Trophoblast cell (in vitro differentiated cells and primary cell): Measurements from ENCODE around the gene LDLRAD3. TPM values are rescaled to one million over a fixed set of nuclear protein-coding genes. Genes with fewer than 3 reads are reported as not detected.

Experiments
- DNase-seq, 2 donors: peaks; one replicate each; pipeline ENCODE4 v3.0.0-alpha.2; 2016
- H2AFZ ChIP-seq: 2 replicates; pipeline ENCODE4 v1.6.1; 2013; ENCODE audit warnings: low read length, moderate library complexity, mild to moderate bottlenecking; ENCODE audit not compliant: insufficient read depth, poor library complexity
- H2AK5ac ChIP-seq: 2 replicates; pipeline ENCODE4 v1.6.1; 2013; ENCODE audit warnings: mild to moderate bottlenecking, low read length
- H2BK120ac ChIP-seq: 2 replicates; pipeline ENCODE4 v1.6.1; 2013; ENCODE audit warnings: low read length, mild to moderate bottlenecking, moderate library complexity; ENCODE audit not compliant: insufficient read depth, poor library complexity
- H2BK12ac ChIP-seq: 2 replicates; pipeline ENCODE4 v1.6.1; 2013; ENCODE audit warnings: mild to moderate bottlenecking, low read length, moderate library complexity
- H2BK5ac ChIP-seq: 2 replicates; pipeline ENCODE4 v1.6.1; 2013; ENCODE audit warnings: low read length, low read depth, moderate library complexity, mild to moderate bottlenecking; ENCODE audit not compliant: poor library complexity
- H3K14ac ChIP-seq: 2 replicates; pipeline ENCODE4 v1.6.1; 2013; ENCODE audit warnings: mild to moderate bottlenecking, low read length
- H3K18ac ChIP-seq: 2 replicates; pipeline ENCODE4 v1.6.1; 2013; ENCODE audit warnings: mild to moderate bottlenecking, low read length
- H3K23ac ChIP-seq: 2 replicates; pipeline ENCODE4 v1.6.1; 2013; ENCODE audit warnings: low read length
- H3K27ac ChIP-seq: 2 replicates; pipeline ENCODE4 v1.5.1; 2013; ENCODE audit warnings: low read depth, mild to moderate bottlenecking, inconsistent platforms, low read length, moderate library complexity
- H3K27me3 ChIP-seq: 2 replicates; pipeline ENCODE4 v1.6.1; 2013; ENCODE audit warnings: inconsistent platforms, mild to moderate bottlenecking, low read length, moderate library complexity; ENCODE audit not compliant: insufficient read depth
- H3K36me3 ChIP-seq, 2 experiments: 1 replicate in 1 of 2; 2 replicates in 1 of 2; pipeline ENCODE4 v1.6.1; 2013; ENCODE audit warnings: low read length in 2 of 2, mild to moderate bottlenecking in 2 of 2, moderate library complexity in 1 of 2; ENCODE audit not compliant: insufficient read depth in 2 of 2, control insufficient read depth in 1 of 2
- H3K4ac ChIP-seq: 2 replicates; pipeline ENCODE4 v1.6.1; 2013; ENCODE audit warnings: low read depth, mild to moderate bottlenecking, low read length, moderate library complexity
- H3K4me1 ChIP-seq, 2 experiments: 1 replicate in 1 of 2; 2 replicates in 1 of 2; pipeline ENCODE4 v1.6.1; 2013; ENCODE audit warnings: low read length in 2 of 2, mild to moderate bottlenecking in 2 of 2, moderate library complexity in 1 of 2; ENCODE audit not compliant: insufficient read depth in 2 of 2, control insufficient read depth in 1 of 2
- H3K4me2 ChIP-seq: 2 replicates; pipeline ENCODE4 v1.6.1; 2013; ENCODE audit warnings: inconsistent platforms, mild to moderate bottlenecking, low read length, moderate library complexity
- H3K4me3 ChIP-seq: 2 replicates; pipeline ENCODE4 v1.5.1; 2013; ENCODE audit warnings: mild to moderate bottlenecking, low read depth, low read length, inconsistent platforms
- H3K79me1 ChIP-seq: one replicate; pipeline ENCODE4 v1.6.1; 2013; ENCODE audit warnings: low read length
- H3K79me2 ChIP-seq: 2 replicates; pipeline ENCODE4 v1.6.1; 2013; ENCODE audit warnings: low read length, mild to moderate bottlenecking; ENCODE audit not compliant: control insufficient read depth, insufficient read depth, poor library complexity
- H3K9ac ChIP-seq: 2 replicates; pipeline ENCODE4 v1.6.1; 2013; ENCODE audit warnings: mild to moderate bottlenecking, low read length
- H3K9me3 ChIP-seq: 2 replicates; pipeline ENCODE4 v1.6.1; 2013; ENCODE audit warnings: low read depth, mild to moderate bottlenecking, control low read depth, inconsistent platforms, low read length; ENCODE audit not compliant: insufficient read depth
- H4K12ac ChIP-seq: 2 replicates; pipeline ENCODE4 v1.6.1; 2013; ENCODE audit warnings: low read depth, mild to moderate bottlenecking, low read length, moderate library complexity
- H4K8ac ChIP-seq: 2 replicates; pipeline ENCODE4 v1.6.1; 2013; ENCODE audit warnings: low read depth, mild to moderate bottlenecking, low read length, moderate library complexity
- H4K91ac ChIP-seq: one replicate; pipeline ENCODE4 v1.6.1; 2013; ENCODE audit warnings: low read depth, mild to moderate bottlenecking, low read length, moderate library complexity
- WGBS: extraction: QIAGEN DNeasy Blood & Tissue Kit; methylation state at CpG from one replicate; pipeline ENCODE4 v1.1.7; 2013; ENCODE audit warnings: missing lambda C conversion rate; ENCODE audit not compliant: insufficient read length, insufficient coverage; ENCODE audit errors: extremely low coverage; 5-methylcytosine and 5-hydroxymethylcytosine counted together
- polyA plus RNA-seq: library from polyadenylated mRNA; stranded (reverse); fragments of 200-250 nt; gene quantifications from 2 replicates; pipeline ENCODE4 v1.2.3, GENCODE V29; 2013

Gene LDLRAD3
- polyA plus RNA-seq: 12.0 and 12.4 TPM in 2 replicates

- peak within 1 kb of the TSS; percentile 27 for H3K27ac ChIP-seq
- WGBS: no CpG with 5 or more reads among the region's 97 CpGs
- peak within 1 kb of the TSS; percentile 93 for H4K8ac ChIP-seq
Measured at GRCh38 chr11:35943713-35944502, at the start of gene LDLRAD3. TSS of gene LDLRAD3 (plus strand) at chr11:35944062. CDS start at chr11:35944099, 37 bp downstream.

DNA sequence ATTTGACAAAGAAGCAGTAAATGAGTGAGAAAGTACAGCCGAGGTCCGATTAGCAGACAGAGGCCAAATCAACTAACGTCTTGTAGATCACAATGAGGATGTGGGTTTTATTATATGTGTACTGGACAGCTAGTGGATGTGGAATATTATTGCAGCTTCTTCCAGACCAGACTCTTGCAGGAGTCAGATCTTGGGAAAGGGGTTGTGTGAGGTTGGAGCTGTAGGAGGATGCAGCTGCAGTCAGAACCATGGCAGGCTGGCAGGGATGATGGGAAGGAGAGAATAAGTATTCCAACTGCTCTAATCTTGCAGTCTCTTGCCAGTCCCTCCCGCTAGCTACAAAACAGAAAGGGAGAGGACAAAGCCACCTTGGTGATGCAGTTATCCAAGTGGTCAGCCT, 46.8 kb upstream of the LDLRAD3 start:
- H4K12ac ChIP-seq: no peak overlapping the region
- H2BK5ac ChIP-seq: no peak overlapping the region
- H3K14ac ChIP-seq: no peak overlapping the region
- no peak overlapping the region for H2BK120ac ChIP-seq
- H3K27ac ChIP-seq: no peak overlapping the region
- no peaks in the 10 kb centered on the region for H3K9me3 ChIP-seq
- no peaks in the 10 kb centered on the region for H3K27me3 ChIP-seq
- no peak overlapping the region for H3K18ac ChIP-seq
- H3K4me2 ChIP-seq: no peak overlapping the region
- no peak overlapping the region for H3K23ac ChIP-seq
- DNase-seq: no peak
- no peak overlapping the region for H3K9ac ChIP-seq
- H2BK12ac ChIP-seq: no peak overlapping the region
- no peaks in the 10 kb centered on the region for H3K79me2 ChIP-seq
- no peak overlapping the region for H4K8ac ChIP-seq
- H3K4me3 ChIP-seq: no peak overlapping the region
- no CpG with 5 or more reads among the region's 4 CpGs for WGBS
- no peak overlapping the region for H4K91ac ChIP-seq
- no peak overlapping the region for H2AFZ ChIP-seq
- no peaks in the 10 kb centered on the region for H3K36me3 ChIP-seq
- no peak overlapping the region for H3K4ac ChIP-seq
- H3K4me1 ChIP-seq: peaks cover 4 to 6% of the 10 kb centered on the region in 2 experiments
- no peaks in the 10 kb centered on the region for H3K79me1 ChIP-seq
- no peak overlapping the region for H2AK5ac ChIP-seq

More at GRCh38 chr11:35943713-35944502, at the start of gene LDLRAD3:
- peak within 1 kb of the TSS; percentile 71 for H3K4me3 ChIP-seq
- no peak within 1 kb of the TSS for H3K23ac ChIP-seq
- H3K27me3 ChIP-seq: no peaks in the 10 kb centered on the region
- peak within 1 kb of the TSS; percentile 87 for H3K18ac ChIP-seq
- peak within 1 kb of the TSS; percentile 93 for H2BK120ac ChIP-seq
- H2BK12ac ChIP-seq: peak within 1 kb of the TSS; percentile 84
- peak within 1 kb of the TSS; percentile 90 for H3K14ac ChIP-seq
- no peak within 1 kb of the TSS for H2BK5ac ChIP-seq
- peak; percentile 70 to 87 for DNase-seq
- peak within 1 kb of the TSS; percentile 87 for H2AK5ac ChIP-seq
- no peaks in the 10 kb centered on the region for H3K9me3 ChIP-seq
- H4K12ac ChIP-seq: peak within 1 kb of the TSS; percentile 89
- H3K4me1 ChIP-seq: peaks cover 7 to 10% of the 10 kb centered on the region in 2 experiments
- peak within 1 kb of the TSS; percentile 89 for H3K9ac ChIP-seq
- peak within 1 kb of the TSS; percentile 73 for H3K4me2 ChIP-seq
- H2AFZ ChIP-seq: peak within 1 kb of the TSS; percentile 94
- H3K79me1 ChIP-seq: peaks cover 8% of the 10 kb centered on the region
- H4K91ac ChIP-seq: peak within 1 kb of the TSS; percentile 88
- H3K4ac ChIP-seq: peak within 1 kb of the TSS; percentile 98
- H3K79me2 ChIP-seq: peaks cover 8% of the 10 kb centered on the region
- H3K36me3 ChIP-seq: no peaks in the 10 kb centered on the region

GRCh38 chr11:35902961-35903360, 40.9 kb upstream of the LDLRAD3 start:
- H3K14ac ChIP-seq: no peak overlapping the region
- H2BK12ac ChIP-seq: no peak overlapping the region
- H2AFZ ChIP-seq: no peak overlapping the region
- no peak overlapping the region for H3K4me2 ChIP-seq
- H4K91ac ChIP-seq: no peak overlapping the region
- H3K23ac ChIP-seq: no peak overlapping the region
- no peak overlapping the region for H3K9ac ChIP-seq
- H3K36me3 ChIP-seq: no peaks in the 10 kb centered on the region
- no peak for DNase-seq
- H3K79me2 ChIP-seq: no peaks in the 10 kb centered on the region
- H3K4me3 ChIP-seq: no peak overlapping the region
- no peaks in the 10 kb centered on the region for H3K9me3 ChIP-seq
- H4K12ac ChIP-seq: no peak overlapping the region
- no peak overlapping the region for H3K18ac ChIP-seq
- no peak overlapping the region for H4K8ac ChIP-seq
- H3K79me1 ChIP-seq: no peaks in the 10 kb centered on the region
- no peak overlapping the region for H2BK5ac ChIP-seq
- no peak overlapping the region for H3K27ac ChIP-seq
- no peaks in the 10 kb centered on the region for H3K4me1 ChIP-seq
- no peak overlapping the region for H2BK120ac ChIP-seq
- no peak overlapping the region for H2AK5ac ChIP-seq
- H3K4ac ChIP-seq: no peak overlapping the region
- H3K27me3 ChIP-seq: no peaks in the 10 kb centered on the region

- no peaks in the 10 kb centered on the region for H3K36me3 ChIP-seq
- H3K23ac ChIP-seq: no peak overlapping the region
- no peak overlapping the region for H4K12ac ChIP-seq
- H2AK5ac ChIP-seq: no peak overlapping the region
- no peaks in the 10 kb centered on the region for H3K9me3 ChIP-seq
- no peaks in the 10 kb centered on the region for H3K27me3 ChIP-seq
- H3K4ac ChIP-seq: no peak overlapping the region
- H2BK5ac ChIP-seq: no peak overlapping the region
- H3K79me2 ChIP-seq: no peaks in the 10 kb centered on the region
- no peak overlapping the region for H3K4me3 ChIP-seq
- WGBS: no CpG with 5 or more reads among the region's 3 CpGs
- no peaks in the 10 kb centered on the region for H3K79me1 ChIP-seq
- no peak overlapping the region for H3K9ac ChIP-seq
- H4K8ac ChIP-seq: no peak overlapping the region
- H2BK120ac ChIP-seq: no peak overlapping the region
- H3K14ac ChIP-seq: no peak overlapping the region
- no peak overlapping the region for H3K27ac ChIP-seq
- no peak overlapping the region for H2AFZ ChIP-seq
- no peaks in the 10 kb centered on the region for H3K4me1 ChIP-seq
- no peak overlapping the region for H4K91ac ChIP-seq
- H3K4me2 ChIP-seq: no peak overlapping the region
- no peak overlapping the region for H3K18ac ChIP-seq
- DNase-seq: no peak
- H2BK12ac ChIP-seq: no peak overlapping the region
Measured at GRCh38 chr11:35905646-35906276, 38.1 kb upstream of the LDLRAD3 start.
